Measurements from ENCODE around the gene SCO2. TPM values are rescaled to one million over a fixed set of nuclear protein-coding genes. Genes with fewer than 3 reads are reported as not detected.

SCO2 gene
- total and polyA plus RNA-seq, 10 donors: 1.2 to 12.7 (median 5.5) TPM; not detected in 1

DNA sequence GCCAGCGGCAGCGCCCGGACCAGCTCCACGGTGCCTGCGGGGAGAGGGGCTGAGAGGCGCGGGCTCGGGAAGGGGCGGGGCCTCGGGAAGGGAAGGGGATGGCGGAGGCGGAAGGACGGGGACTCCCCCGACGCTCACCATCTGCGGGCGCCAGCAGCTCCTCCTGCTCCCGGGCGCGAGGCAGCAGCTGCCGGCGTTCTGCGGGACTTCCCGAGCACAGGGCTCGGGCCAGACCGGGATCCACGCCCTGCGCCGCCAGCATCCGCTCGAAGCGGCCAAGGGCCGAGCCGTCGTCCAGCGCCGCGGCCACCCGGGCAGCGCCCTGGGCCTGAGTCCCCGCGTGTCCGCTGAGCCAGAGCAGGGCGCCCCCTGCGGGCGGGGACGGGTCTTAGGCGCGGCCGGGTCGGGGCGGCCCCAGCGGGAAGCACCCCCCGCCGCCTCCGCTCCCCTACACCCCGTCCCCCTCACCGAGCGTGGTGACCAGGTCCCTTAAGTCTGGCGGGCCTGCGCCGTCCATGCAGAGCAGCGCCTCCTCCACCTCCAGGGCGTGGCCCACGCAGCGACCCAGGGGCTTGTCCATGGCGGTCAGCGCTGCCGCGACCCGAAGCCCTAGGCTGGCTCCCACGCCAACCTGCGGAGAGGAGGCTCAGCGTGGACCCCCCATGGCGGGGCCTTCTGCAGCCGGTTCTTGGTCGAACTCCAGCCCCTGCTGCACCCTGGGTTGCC, 873 bp upstream of the SCO2 start:
- peak overlapping the region; percentile 81 to 100 (median 99) for H3K27ac ChIP-seq
- TF ChIP-seq POLR2AphosphoS5 (IDR thresholded peaks at IDR 0.05) (peak in 2 of 3 donors; percentile 41 to 58), POLR2A (IDR thresholded peaks at IDR 0.05) (no peak)
- TF ChIP-seq, protein P1, sequence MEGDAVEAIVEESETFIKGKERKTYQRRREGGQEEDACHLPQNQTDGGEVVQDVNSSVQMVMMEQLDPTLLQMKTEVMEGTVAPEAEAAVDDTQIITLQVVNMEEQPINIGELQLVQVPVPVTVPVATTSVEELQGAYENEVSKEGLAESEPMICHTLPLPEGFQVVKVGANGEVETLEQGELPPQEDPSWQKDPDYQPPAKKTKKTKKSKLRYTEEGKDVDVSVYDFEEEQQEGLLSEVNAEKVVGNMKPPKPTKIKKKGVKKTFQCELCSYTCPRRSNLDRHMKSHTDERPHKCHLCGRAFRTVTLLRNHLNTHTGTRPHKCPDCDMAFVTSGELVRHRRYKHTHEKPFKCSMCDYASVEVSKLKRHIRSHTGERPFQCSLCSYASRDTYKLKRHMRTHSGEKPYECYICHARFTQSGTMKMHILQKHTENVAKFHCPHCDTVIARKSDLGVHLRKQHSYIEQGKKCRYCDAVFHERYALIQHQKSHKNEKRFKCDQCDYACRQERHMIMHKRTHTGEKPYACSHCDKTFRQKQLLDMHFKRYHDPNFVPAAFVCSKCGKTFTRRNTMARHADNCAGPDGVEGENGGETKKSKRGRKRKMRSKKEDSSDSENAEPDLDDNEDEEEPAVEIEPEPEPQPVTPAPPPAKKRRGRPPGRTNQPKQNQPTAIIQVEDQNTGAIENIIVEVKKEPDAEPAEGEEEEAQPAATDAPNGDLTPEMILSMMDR (IDR thresholded peaks at IDR 0.05 in 8 of 11, conservative IDR thresholded peaks at IDR 0.05 in 3 of 11): peak; percentile 34 to 93 (median 82)
- no peaks in the 10 kb centered on the region for H3K9me3 ChIP-seq
- peaks cover 30 to 83% (median 60%) of the 10 kb centered on the region in 6 donors for H3K4me1 ChIP-seq
- intact Hi-C loops (cut with DNase I; ENCODE audit: low total_unique reads): no loop called here
- peak; percentile 98 for DNase-seq
- peak overlapping the region; percentile 39 to 97 (median 82) for H3K4me3 ChIP-seq
- WGBS, 5 donors: 0 to 1% (median 0%) methylated on average over 9 to 77 of the region's 77 CpGs
- H3K36me3 ChIP-seq: peaks cover 0 to 50% (median 28%) of the 10 kb centered on the region in 6 donors
- H3K27me3 ChIP-seq (replicated peaks in 1 of 7): no peaks in the 10 kb centered on the region

- no peaks in the 10 kb centered on the region for H3K27me3 ChIP-seq (replicated peaks in 1 of 7)
- peak overlapping the region; percentile 81 to 100 (median 99) for H3K27ac ChIP-seq
- H3K9me3 ChIP-seq: no peaks in the 10 kb centered on the region
- peaks cover 0 to 54% (median 32%) of the 10 kb centered on the region in 6 donors for H3K36me3 ChIP-seq
- no peak for TF ChIP-seq POLR2AphosphoS5 (IDR thresholded peaks at IDR 0.05)
- TF ChIP-seq, protein P1 (IDR thresholded peaks at IDR 0.05 in 8 of 11, conservative IDR thresholded peaks at IDR 0.05 in 3 of 11): peak in 1 of 11 experiments; percentile 46
- no peak for DNase-seq
- intact Hi-C loops (cut with DNase I; ENCODE audit: low total_unique reads): no loop called here
- H3K4me1 ChIP-seq: peaks cover 30 to 78% (median 57%) of the 10 kb centered on the region in 6 donors
- peak overlapping the region; percentile 39 to 97 (median 82) for H3K4me3 ChIP-seq
- WGBS, 5 donors: 0 to 2% (median 1%) methylated on average over 5 to 33 of the region's 33 CpGs
Measured at GRCh38 chr22:50525858-50526107, 385 bp upstream of the SCO2 start.

DNA sequence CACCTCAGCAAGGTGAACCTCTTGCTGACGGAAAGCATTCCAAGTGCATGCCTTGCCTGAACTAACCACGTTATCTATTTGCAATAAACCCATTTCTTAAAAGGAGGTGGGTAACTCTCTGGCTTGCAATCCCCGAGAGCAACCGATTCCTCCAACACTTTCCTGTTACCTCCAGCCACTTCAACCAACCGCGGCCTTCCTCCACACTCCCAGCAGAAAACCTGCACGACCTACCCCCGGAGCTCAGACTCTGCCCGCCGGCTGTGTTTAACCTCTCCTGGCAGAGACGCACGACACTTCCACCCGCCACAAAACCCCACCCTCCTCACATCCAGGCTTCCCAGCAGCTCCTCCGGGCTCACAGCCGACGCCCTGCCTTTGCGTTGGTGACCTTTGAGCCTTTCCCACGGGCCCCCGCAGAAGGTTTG, 708 bp downstream of the SCO2 start:
- H3K27me3 ChIP-seq (replicated peaks in 1 of 7): no peaks in the 10 kb centered on the region
- H3K9me3 ChIP-seq: no peaks in the 10 kb centered on the region
- 5 to 9% (median 8%) methylated on average over 19 of the region's 19 CpGs for WGBS, 5 donors
- H3K36me3 ChIP-seq: peaks cover 0 to 65% (median 41%) of the 10 kb centered on the region in 6 donors
- DNase-seq: no peak
- H3K4me1 ChIP-seq: peaks cover 30 to 69% (median 48%) of the 10 kb centered on the region in 6 donors
- H3K27ac ChIP-seq: peak overlapping the region; percentile 81 to 100 (median 99)
- H3K4me3 ChIP-seq: peak overlapping the region; percentile 39 to 97 (median 82)
- no peak for TF ChIP-seq POLR2A (IDR thresholded peaks at IDR 0.05)
- TF ChIP-seq, protein P1 (IDR thresholded peaks at IDR 0.05 in 8 of 11, conservative IDR thresholded peaks at IDR 0.05 in 3 of 11): no peak
- TF ChIP-seq POLR2AphosphoS5 (IDR thresholded peaks at IDR 0.05): no peak
- intact Hi-C loops (cut with DNase I; ENCODE audit: low total_unique reads): no loop called here
